Left ventricle myocardium superior (tissue), 1 donor: ENCODE results near the gene ASF1B. TPM values are rescaled to one million over a fixed set of nuclear protein-coding genes. Genes with fewer than 3 reads are reported as not detected.
"Not testable (repeated sequence)": the region's sequence is repeated elsewhere in the genome, so short reads cannot be mapped to it uniquely, and the experiment has no call there.

Experiments
- ATAC-seq: fragments of 200-7000 bp; cut with Tn5 transposase; one replicate; pipeline ENCODE4 v1.9.1; 2020; ENCODE audit warnings: mild to moderate bottlenecking, moderate library complexity
- DNase-seq: peaks from one replicate; pipeline ENCODE4 v3.0.0-alpha.2; 2020
- intact Hi-C: fragments of 100-400 bp; cut with micrococcal nuclease; formaldehyde crosslinking; loops from one replicate; pipeline ENCODE4 v1.11.0; 2022
- long read RNA-seq: library from polyadenylated mRNA; unstranded; transcript quantifications from one replicate; pipeline ENCODE4 v2.0.0, GENCODE V29; 2021
- total RNA-seq: library from RNA; stranded (reverse); fragmentation: NEBNext Ultra II Directional; extraction: Animal tissue kit (Norgen Biotek cat#: 25700); gene quantifications from one replicate; pipeline ENCODE4 v1.2.1, GENCODE V29; 2021
- donor health status: DM: no; HTN: yes; CAD: no; lungs with severe emphysema.

The ASF1B gene
- total RNA-seq, result 1.6 TPM
- long read RNA-seq, partial matches to known transcripts, result 0 of 3 reads
- long read RNA-seq, other reads (novel, unspliced or antisense), result 1 of 3 reads

DNA sequence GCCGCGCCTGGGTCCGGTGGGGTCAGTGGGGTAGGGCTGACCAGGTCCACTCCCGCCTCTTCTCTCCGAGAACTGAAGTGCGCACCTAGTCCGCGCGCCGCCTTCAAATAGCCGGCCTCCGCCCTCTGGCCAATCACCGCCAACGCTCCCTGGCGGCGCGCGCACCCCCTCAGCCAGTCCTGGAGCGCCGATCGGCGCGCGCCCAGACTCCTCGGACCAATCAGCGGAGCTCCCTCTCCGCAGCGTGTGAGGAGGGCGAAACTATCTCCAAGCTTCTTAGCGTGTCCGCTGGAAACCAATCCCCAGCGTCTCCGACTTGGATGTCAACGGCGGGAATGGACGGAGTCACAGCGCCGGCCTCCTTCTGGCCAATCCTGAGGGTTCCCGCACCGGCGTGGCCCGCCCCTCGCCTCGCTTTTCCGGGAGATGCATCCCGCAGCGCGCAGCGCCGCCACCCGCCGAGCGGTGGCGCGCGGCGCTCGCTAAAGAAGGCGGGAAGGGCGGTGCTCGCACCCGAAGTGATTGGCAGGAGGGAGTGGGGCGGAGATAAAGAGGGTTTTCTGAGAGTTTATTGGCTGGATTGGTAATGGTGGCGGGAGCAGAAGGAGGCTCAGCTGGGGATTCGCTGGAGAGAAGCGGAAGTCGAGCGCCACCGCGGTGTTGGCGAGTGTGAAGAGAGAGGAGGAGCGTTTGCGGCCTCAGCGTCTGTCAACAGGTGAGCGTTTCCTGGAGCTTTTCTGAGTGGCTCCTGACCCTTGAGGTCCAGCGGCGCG, at the start of gene ASF1B:
TSS of gene ASF1B (minus strand) at position 81 of the 773 bp plus-strand sequence. CDS start 133 bp downstream, outside the sequence.
- DNase-seq, result peak; percentile 99
- intact Hi-C loops, result no loop called here
- ATAC-seq, result peak; percentile 91

DNA sequence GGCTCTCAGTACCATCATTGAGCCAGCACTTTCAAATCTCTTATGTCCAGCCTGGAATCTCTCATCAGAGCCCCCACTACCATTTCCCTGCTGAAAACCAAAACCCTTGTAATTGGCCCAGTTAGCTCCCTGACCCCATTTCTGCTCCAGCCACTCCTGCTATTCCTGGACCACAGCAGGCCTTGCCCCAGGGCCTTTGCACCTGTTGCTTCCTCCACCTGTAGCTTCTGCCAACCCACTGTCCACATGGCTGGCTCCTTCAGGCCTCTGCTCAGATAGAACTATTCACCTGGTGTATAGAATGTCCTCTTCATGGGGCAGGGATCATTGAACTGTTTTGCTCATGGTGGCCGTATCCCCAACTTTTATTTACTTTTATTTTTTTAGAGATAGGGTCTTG, 49.3 kb upstream of the ASF1B start:
- DNase-seq, ATAC-seq: not testable (repeated sequence)

DNA sequence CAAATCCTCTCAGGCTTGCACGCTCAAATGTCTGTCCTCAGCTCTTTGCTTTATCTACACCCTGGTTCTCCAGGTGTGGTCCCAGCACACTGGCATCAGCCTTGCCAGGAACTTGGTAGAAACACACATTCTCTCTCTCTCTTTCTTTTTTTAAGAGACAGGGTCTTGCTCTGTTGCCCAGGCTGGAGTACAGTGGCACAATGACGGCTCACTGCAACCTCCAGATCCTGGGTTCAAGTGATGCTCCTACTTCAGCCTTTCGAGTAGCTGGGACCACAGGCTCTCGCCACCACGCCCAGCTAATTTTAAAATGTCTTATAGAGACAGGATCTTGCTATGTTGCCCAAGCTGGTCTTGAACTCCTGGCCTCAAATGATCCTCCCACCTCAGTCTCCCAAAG, 48.8 kb upstream of the ASF1B start:
- intact Hi-C loops, result no loop called here
- DNase-seq (no peak), ATAC-seq (no peak)

More for the DNA sequence above, 49.3 kb upstream of the ASF1B start:
- intact Hi-C loops, result not testable (repeated sequence)

DNA sequence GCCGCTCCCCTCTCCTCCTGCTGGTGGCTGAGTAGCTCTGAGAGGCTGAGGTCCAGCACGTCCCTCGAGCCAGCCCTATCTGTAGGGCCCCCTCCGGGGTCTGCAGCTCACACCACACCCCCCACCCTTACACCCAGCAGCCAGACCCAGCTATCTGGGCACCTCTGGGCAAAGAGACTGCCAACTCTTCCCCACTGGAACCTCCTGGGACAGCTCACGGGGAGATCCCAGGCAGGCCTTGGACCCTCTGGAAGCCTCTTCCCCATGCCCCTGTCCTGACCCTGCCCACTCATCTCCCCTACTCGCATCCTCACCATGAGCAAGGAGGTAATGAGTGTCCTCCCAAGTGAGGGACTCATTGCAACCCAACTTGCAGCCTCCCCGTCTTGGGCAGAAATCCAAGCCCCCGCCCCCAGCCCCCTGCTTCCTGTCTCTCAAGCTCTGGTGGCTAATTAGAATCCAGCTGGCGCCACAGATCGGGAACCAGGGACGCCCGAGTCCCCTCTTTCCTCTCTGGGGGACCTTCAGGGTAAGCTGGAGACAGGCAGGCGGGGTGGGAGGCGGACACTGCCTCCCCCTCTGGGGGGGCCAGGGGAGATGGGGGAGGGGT, 47.5 kb upstream of the ASF1B start:
- intact Hi-C loops, result no loop called here
- ATAC-seq, result no peak
- DNase-seq, result no peak

DNA sequence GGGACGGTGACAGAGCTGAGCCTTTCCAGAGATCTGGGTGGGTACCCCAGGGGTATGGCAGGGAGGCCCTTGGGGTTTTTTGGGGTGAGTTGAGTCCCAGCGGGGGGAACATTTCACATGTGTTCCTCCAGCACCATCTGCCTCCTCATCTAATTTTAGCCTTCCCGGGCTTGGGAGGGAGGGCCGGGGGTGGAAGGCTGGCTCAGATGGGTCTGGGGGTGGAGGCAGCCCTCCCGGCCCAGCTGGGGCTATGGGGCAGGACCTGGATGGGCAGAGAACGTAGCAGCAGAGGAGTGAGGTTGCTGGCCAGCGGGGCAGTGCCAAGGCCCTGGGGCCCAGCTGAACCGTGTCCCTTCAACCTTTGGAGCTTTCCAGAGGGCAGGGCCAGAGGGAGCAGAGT, 46.1 kb upstream of the ASF1B start:
- ATAC-seq, result no peak
- no peak for DNase-seq
- intact Hi-C loops, result no loop called here

DNA sequence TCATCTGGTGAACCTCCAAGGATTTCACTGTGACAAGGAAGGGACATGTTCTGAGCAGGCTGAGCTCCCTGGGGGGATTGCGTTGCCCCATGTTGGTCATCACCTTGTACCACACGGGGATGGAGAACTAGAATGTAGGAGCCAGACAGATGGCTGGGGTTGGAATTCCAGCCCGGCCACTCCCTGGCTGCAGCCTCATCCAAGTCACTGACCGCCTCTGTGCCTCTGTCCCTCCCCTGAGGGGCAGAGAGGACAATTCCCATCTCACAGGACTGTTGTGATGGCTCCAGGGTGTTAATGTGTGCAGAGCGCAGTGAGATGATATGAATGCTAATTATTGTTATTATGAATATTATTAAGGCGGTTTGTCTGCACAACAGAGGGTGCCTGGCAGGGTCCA, 45.5 kb upstream of the ASF1B start:
- no peak for DNase-seq
- ATAC-seq, result no peak
- intact Hi-C loops, result no loop called here

DNA sequence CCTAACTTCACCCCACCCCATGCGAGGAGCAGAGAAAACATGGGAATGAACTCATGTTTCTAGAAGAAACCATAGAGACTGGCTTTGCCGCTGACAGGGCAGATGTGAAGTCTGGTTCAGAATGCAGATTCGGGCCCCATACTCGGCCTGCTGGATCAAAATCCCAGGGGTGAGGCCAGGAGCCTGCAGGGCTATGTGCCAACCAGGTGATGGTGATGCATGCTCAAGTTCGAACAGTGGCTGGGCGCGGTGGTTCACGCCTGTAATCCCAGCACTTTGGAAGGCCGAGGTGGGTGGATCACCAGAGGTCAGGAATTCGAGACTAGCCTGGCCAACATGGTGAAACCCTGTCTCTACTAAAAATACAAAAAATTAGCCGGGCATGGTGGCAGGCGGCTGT, 44.8 kb upstream of the ASF1B start:
- intact Hi-C loops, DNase-seq, ATAC-seq: not testable (repeated sequence)

DNA sequence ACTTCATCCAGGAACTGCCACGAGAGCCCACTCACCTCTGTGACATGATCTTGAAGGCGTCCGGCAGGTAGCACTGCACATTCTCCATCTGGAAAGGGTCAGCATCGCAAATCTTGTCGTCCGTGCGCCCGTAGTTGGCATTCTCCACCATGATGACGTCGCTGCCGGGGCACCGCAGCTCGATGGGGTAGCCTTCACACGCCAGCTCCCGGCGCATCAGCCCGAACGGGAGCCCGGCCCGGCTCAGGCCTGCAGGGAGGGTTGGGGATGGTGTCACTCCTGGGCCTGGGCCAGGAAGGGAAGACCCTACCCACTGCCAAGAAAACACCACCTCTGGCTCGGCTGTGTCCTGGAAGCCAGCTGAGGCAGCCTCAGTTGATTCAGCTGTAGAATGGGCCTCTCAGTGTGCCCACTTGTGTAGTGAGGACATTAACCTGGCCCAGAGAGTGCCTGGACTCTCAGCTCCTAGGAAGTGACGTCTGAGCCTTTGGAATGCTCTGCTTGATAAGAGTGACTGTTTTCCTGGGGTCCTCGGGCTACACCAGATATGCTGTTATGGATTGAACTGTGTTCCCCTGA, 41.2 kb upstream of the ASF1B start:
- intact Hi-C loops, result no loop called here
- ATAC-seq, result no peak
- DNase-seq, result no peak

DNA sequence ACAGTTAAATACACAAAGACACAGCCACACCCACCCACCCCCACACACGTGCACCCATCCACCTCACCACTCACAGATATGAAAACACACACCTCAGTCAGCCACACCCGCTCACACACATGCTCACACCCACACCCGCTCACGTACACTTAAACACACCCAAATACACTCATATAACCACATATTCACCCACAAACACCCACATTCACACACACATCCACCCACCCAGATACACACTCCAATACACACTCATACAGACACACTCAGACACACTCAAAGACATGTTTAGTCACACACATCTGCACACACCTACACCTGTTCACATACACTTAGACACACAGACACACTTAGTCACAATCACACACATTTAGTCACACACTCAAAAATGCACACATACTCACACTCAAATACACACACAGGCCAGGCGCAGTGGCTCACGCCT, 39.0 kb upstream of the ASF1B start:
- intact Hi-C loops, result no loop called here
- no peak for DNase-seq
- ATAC-seq, result no peak

DNA sequence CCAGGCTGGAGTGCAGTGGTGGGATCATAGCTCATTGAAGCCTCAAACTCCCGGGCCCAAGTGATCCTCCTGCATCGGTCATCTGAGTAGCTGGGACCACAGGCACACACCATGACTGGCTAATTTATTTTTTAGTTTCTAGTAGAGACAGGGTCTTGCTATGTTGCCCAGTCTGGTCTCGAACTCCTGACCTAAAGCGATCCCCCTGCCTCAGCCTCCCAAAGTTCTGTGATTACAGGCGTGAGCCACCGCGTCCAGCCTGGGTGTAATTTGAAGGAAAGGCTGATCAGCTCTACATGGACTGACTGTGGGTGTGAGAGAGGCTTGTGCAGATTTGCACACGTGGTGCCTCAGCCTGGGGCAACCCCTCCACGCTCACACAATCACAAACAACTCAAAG, 38.5 kb upstream of the ASF1B start:
- intact Hi-C loops, result no loop called here
- DNase-seq, result no peak
- no peak for ATAC-seq

DNA sequence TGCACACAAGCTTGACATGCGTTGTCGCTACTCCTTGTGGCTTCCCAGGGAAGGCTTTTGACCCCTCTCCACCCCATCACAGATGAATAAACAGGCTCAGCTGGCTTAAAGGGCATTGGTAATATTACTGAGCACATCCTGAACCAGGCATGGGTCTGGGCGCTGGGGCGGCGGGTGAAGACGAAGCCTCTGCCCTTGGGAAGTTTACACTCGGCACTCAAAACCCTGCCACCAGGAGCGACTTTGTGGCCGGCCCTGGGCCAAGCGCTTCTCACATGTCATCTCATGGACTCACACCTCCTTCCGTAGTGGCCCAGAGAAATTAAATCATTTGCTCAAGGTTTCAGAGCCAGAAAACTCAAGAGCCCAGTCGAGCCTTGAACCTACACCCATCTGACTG, 32.6 kb upstream of the ASF1B start:
- DNase-seq (no peak), ATAC-seq (no peak)
- intact Hi-C loops, result no loop called here

DNA sequence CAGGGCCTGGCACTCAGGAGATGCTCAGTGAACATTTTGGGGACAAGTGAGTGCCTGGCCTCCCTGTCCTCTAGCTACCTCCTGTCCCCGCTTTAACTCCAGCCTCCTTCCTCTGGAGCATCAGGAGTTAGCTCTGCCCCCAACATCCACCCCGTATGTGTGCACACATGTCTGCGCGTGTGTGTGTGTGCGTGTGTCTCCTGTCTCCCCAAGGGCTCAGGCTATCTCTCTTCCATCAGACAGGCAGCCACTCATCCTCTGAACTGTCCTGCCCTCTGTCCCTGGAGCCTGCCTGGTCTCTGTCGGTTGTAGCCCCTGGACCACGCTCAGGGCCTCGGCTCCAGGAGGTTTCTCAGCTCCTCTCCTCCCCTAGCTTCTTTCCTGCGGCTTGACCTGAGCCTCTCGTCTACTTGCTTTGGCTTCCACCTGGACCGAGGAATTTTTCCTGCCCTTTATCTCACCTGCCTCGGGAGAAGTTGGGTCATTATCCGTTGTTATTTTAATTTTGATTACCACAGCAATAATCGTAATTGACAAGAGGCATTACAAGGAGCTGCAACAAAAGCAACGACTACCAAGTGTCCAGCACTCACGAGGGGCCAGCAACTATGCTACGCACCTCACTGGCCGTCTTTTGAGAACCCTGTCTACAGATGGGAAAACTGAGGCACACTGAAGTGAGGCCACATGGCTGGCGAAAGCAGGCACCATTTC, 32.0 kb upstream of the ASF1B start:
- intact Hi-C loops, result no loop called here
- DNase-seq, result no peak
- ATAC-seq, result no peak

DNA sequence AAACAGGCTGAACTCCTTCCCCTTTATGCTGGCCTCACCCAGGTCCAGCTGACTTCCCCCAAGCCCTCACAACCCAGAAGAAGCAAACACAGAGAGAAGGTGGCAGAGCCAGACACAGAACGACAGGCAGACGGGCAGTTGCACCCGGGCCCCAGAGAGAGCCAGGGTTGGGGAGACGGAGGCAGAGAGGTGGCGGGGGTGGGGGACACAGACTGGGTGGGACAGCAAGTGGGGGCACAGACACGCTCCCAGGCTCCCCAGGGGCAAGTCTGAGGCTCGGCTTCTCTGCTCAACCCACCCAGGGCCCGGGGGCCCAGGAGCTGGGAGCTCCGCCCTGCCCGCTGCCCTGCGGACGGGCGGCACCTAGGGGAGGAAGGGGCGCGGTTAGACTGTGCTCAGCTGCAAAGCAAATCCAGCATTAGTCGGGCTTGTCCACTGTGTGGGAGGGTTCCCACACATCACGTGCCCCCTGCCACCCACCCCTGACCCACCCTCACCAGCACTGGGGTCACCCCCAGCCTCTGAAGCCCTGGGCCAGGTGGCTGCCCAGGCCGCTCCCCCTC, 31.3 kb upstream of the ASF1B start:
- DNase-seq (no peak), ATAC-seq (peak; percentile 70)
- intact Hi-C loops, result no loop called here

DNA sequence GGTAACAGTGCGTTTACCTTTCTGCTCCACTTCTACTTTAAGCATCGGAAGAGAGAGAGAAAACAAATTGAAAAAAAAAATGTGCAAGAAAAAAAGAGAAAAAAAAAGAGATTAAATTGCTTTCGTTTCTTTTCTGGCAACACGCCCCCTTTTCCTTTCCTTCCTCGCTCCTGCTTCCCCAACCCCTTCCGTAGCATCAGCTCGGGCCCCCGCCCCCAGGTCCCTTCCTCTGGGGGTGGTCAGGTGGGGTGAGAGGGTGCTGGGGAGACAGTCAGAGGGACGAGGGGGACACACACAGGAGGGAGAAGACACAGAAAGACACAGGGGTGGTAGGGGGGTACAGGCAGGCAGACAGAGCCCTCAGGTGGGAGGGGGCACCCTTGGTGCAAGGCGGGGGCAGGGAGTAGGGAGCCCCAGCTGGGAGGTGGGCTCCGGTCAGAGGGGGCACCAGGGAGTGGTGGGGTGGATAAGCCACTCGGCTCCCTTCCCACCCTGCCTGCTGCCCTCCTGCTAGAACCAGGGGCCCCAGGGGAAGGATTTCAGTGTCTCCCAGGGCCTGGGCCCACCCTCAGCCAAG, 30.7 kb upstream of the ASF1B start:
- peak; percentile 8 for ATAC-seq
- intact Hi-C loops, result no loop called here
- no peak for DNase-seq

DNA sequence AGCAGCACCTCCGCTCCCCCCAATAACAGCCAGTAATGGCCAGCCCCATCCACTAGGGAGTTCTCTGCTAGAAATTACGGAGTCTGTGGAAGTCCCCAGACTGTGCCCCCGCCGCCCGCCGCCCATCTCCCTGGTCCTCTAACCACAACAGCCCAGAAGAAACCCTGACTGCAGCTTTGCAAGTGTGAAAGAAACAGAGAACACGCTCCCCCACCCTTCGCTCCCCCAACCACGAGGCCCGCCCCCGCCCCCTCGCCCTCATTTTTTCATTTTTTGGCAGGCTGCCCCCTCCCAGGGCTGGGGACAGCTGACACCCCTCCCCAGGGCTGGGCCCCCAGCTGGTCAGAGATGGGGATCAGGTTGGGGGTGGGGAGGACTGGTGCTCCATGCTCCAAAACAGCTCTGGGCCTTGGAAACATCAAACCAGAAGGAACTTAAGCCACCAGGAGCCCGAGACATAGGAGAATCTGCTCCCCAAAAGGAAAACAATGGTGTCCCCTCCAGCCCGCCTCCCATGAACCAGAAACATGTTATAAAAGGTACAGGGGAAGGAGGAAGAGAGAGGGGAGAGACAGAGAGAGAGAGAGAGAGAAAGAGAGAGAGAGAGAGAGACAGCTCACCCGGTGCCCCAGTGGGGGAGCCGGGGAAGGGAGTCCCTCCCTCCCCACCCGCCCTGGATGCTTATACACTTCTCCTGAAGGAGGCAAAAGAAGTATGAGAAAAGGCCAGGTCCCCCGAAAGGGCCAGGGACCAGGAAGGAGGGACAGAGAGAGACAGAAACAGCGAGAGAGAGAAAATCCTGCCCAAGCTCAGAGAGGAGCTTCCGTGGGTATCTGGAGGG, 29.8 kb upstream of the ASF1B start:
- intact Hi-C loops, result no loop called here
- DNase-seq (no peak), ATAC-seq (no peak)

DNA sequence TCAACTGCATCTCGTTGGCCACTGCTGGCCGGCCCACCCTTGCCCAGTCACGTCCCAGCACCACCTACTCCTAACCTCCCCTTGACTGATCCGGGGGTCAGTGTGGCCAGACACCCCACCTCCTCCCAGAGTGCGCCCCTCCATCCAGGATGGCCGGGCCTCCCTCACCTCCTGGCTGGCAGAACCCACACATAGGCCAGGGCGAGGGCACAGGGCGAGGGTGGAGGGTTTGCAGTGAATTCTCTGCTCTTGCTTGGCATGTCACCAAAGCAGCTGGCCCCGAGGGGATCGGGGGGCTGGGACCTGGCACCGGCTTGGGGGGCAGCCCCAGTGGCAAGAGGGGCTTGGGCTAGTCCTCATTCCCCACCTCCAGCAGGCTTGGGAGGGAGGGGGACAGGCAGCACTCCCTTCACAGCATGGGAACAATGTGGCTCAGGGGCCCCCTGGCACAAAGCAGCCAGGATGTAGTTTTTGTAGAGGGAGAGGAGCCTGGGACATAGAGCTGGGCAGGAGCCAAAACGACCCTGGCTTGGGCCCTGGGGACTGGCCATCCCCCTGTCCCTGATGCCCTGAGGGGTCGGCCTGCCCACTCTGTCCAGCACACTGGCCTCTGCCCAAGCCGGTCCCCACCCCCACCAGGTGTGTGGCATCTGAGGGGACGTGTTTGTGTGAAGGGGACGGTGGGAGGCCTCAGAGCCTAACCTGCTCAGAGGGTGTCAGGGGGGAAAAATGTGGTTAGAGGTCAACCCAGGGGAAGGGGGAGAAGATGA, 28.5 kb upstream of the ASF1B start:
- no peak for ATAC-seq
- no peak for DNase-seq
- intact Hi-C loops, result no loop called here

DNA sequence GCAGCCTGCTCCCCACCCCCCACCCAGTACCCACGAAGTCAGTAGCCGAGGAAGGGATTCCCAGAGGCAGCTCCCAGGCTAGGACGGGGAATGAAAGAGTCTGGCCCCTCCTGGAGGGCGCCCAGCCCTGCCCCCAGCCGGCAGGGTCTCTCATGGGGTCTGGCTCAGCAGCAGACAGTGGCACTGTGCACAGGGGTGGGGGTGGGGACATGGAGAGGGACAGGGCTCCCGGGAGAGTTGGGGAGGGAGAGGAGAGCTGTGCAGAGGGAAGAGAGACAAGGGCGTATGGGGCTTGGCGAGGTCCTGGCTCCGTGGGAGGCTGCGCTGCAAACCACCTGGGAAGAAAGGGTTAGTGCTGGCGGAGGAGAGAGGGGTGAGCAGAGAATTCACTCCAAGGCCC, 27.7 kb upstream of the ASF1B start:
- intact Hi-C loops, result no loop called here
- no peak for ATAC-seq

DNA sequence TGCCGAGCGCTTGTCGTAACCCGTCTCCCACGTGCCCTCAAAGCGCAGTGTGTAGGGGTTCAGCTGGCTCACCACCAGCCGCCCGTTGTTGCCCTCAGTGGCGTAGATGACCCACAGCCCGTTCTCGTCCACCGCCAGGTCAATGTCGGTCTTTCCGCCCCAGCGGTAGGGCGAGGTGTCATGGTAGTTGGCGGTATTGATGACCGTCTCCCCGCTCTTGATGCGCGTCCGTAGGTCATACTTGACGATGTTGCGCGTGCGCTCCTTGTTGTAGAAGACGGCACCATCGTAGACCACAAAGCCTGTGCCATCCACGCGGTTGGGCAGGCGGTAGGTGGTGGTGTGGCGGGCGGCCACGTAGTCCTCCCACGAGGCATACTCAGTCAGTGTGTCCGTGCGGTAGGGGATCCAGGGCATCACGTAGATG, 26.5 kb upstream of the ASF1B start:
- intact Hi-C loops, result no loop called here
- ATAC-seq (no peak), DNase-seq (no peak)

More for the DNA sequence above, 27.7 kb upstream of the ASF1B start:
- DNase-seq, result no peak
